Measurements from ENCODE around the gene GABRR2. TPM values are rescaled to one million over a fixed set of nuclear protein-coding genes. Genes with fewer than 3 reads are reported as not detected.

The GABRR2 gene
- total and polyA plus RNA-seq, 4 donors = 0.10 to 1.7 (median 0.35) TPM

DNA sequence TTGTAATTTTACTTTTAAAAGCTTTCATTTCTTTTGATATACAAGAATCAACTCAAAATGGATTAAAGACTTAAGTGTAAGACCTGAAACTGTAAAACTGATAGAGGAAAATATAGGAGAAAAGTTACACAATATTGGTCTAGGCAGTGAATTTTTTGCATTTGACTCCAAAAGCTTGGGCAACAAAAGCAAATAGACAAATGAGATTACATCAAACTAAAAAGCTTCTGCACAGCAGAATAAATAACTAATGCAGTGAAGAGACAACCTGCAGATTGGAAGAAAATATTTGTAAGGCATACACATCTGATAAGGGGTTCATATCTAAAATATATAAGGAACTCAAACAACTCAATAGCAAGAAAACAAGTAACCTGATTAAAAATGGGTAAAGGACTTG, 100.9 kb downstream of the GABRR2 start:
- TF ChIP-seq NR2F2 (IDR thresholded peaks at IDR 0.05) = no peak
- TF ChIP-seq FOXA1 (IDR thresholded peaks at IDR 0.05) = no peak
- TF ChIP-seq RAD21 (IDR thresholded peaks at IDR 0.05) = no peak
- TF ChIP-seq, protein P1, sequence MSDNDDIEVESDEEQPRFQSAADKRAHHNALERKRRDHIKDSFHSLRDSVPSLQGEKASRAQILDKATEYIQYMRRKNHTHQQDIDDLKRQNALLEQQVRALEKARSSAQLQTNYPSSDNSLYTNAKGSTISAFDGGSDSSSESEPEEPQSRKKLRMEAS (IDR thresholded peaks at IDR 0.05) = no peak
- TF ChIP-seq HNF4A (conservative IDR thresholded peaks at IDR 0.05) = peak; percentile 18 to 47
- TF ChIP-seq GABPA (IDR thresholded peaks at IDR 0.05 in 1 of 2, conservative IDR thresholded peaks at IDR 0.05 in 1 of 2) = no peak
- peak in 1 of 2 donors; percentile 40 for TF ChIP-seq RXRA (IDR thresholded peaks at IDR 0.05)
- TF ChIP-seq, protein P2, sequence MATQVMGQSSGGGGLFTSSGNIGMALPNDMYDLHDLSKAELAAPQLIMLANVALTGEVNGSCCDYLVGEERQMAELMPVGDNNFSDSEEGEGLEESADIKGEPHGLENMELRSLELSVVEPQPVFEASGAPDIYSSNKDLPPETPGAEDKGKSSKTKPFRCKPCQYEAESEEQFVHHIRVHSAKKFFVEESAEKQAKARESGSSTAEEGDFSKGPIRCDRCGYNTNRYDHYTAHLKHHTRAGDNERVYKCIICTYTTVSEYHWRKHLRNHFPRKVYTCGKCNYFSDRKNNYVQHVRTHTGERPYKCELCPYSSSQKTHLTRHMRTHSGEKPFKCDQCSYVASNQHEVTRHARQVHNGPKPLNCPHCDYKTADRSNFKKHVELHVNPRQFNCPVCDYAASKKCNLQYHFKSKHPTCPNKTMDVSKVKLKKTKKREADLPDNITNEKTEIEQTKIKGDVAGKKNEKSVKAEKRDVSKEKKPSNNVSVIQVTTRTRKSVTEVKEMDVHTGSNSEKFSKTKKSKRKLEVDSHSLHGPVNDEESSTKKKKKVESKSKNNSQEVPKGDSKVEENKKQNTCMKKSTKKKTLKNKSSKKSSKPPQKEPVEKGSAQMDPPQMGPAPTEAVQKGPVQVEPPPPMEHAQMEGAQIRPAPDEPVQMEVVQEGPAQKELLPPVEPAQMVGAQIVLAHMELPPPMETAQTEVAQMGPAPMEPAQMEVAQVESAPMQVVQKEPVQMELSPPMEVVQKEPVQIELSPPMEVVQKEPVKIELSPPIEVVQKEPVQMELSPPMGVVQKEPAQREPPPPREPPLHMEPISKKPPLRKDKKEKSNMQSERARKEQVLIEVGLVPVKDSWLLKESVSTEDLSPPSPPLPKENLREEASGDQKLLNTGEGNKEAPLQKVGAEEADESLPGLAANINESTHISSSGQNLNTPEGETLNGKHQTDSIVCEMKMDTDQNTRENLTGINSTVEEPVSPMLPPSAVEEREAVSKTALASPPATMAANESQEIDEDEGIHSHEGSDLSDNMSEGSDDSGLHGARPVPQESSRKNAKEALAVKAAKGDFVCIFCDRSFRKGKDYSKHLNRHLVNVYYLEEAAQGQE (IDR thresholded peaks at IDR 0.05) = no peak
- TF ChIP-seq, protein P3, sequence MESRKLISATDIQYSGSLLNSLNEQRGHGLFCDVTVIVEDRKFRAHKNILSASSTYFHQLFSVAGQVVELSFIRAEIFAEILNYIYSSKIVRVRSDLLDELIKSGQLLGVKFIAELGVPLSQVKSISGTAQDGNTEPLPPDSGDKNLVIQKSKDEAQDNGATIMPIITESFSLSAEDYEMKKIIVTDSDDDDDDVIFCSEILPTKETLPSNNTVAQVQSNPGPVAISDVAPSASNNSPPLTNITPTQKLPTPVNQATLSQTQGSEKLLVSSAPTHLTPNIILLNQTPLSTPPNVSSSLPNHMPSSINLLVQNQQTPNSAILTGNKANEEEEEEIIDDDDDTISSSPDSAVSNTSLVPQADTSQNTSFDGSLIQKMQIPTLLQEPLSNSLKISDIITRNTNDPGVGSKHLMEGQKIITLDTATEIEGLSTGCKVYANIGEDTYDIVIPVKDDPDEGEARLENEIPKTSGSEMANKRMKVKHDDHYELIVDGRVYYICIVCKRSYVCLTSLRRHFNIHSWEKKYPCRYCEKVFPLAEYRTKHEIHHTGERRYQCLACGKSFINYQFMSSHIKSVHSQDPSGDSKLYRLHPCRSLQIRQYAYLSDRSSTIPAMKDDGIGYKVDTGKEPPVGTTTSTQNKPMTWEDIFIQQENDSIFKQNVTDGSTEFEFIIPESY (IDR thresholded peaks at IDR 0.05) = no peak
- TF ChIP-seq, protein P4, sequence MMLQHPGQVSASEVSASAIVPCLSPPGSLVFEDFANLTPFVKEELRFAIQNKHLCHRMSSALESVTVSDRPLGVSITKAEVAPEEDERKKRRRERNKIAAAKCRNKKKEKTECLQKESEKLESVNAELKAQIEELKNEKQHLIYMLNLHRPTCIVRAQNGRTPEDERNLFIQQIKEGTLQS (IDR thresholded peaks at IDR 0.05) = no peak
- TF ChIP-seq SP1 (IDR thresholded peaks at IDR 0.05) = no peak
- TF ChIP-seq, protein P5, sequence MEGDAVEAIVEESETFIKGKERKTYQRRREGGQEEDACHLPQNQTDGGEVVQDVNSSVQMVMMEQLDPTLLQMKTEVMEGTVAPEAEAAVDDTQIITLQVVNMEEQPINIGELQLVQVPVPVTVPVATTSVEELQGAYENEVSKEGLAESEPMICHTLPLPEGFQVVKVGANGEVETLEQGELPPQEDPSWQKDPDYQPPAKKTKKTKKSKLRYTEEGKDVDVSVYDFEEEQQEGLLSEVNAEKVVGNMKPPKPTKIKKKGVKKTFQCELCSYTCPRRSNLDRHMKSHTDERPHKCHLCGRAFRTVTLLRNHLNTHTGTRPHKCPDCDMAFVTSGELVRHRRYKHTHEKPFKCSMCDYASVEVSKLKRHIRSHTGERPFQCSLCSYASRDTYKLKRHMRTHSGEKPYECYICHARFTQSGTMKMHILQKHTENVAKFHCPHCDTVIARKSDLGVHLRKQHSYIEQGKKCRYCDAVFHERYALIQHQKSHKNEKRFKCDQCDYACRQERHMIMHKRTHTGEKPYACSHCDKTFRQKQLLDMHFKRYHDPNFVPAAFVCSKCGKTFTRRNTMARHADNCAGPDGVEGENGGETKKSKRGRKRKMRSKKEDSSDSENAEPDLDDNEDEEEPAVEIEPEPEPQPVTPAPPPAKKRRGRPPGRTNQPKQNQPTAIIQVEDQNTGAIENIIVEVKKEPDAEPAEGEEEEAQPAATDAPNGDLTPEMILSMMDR (IDR thresholded peaks at IDR 0.05; ENCODE audit: low read depth, low read length, missing input control) = no peak
- no peak for TF ChIP-seq YY1 (IDR thresholded peaks at IDR 0.05)
- peak in 1 of 2 donors; percentile 29 for TF ChIP-seq JUND (IDR thresholded peaks at IDR 0.05)
- no peak for TF ChIP-seq EGR1 (IDR thresholded peaks at IDR 0.05; ENCODE audit: low read depth in 2 of 2)
- Histone ChIP-seq H3K4me1 (ENCODE audit: control insufficient read depth in 4 of 4, insufficient read depth in 4 of 4, low read length in 3 of 4) (no peaks in the 10 kb centered on the region), H3K4me3 (ENCODE audit: low read depth in 1 of 3, low read length in 3 of 3) (no peak overlapping the region), H3K9ac (ENCODE audit: low read depth in 1 of 2, low read length in 2 of 2) (no peak overlapping the region), H3K27ac (ENCODE audit: low read depth in 1 of 2, low read length in 2 of 2) (no peak overlapping the region), H3K9me3 (ENCODE audit: control insufficient read depth in 4 of 4, low read length in 3 of 4) (no peaks in the 10 kb centered on the region), H3K27me3 (ENCODE audit: control insufficient read depth in 4 of 4, insufficient read depth in 4 of 4, low read length in 3 of 4) (no peaks in the 10 kb centered on the region), H3K36me3 (ENCODE audit: control insufficient read depth in 4 of 4, insufficient read depth in 3 of 4, low read depth in 1 of 4, low read length in 3 of 4) (no peaks in the 10 kb centered on the region)
- no peak for DNase-seq (ENCODE audit: low spot score)

DNA sequence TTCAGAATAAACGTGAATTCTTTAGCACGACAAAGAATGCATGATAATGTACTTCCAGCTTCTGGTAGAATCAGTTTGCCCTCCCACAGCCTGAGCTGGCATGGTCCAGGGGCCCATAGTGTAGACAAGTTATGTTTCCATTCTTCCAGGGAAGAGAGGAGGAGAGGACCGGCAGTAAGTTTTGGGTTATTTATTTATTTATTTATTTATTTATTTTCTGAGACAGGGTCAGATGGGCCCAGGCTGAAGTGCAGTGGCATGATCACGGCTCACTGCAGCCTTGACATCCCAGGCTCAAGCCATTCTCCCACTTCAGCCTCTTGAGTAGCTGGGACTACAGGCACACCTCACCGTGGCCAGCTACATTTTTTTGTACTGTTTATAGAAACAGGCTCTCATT, 102.6 kb downstream of the GABRR2 start:
- DNase-seq (ENCODE audit: low spot score) = no peak
- no peak overlapping the region for H3K9ac ChIP-seq (ENCODE audit: low read depth in 1 of 2, low read length in 2 of 2)
- no peaks in the 10 kb centered on the region for H3K27me3 ChIP-seq (ENCODE audit: control insufficient read depth in 4 of 4, insufficient read depth in 4 of 4, low read length in 3 of 4)
- no peak overlapping the region for H3K27ac ChIP-seq (ENCODE audit: low read depth in 1 of 2, low read length in 2 of 2)
- no peaks in the 10 kb centered on the region for H3K4me1 ChIP-seq (ENCODE audit: control insufficient read depth in 4 of 4, insufficient read depth in 4 of 4, low read length in 3 of 4)
- H3K36me3 ChIP-seq (ENCODE audit: control insufficient read depth in 4 of 4, insufficient read depth in 3 of 4, low read depth in 1 of 4, low read length in 3 of 4) = no peaks in the 10 kb centered on the region
- H3K4me3 ChIP-seq (ENCODE audit: low read depth in 1 of 3, low read length in 3 of 3) = no peak overlapping the region
- 86% methylated on average over 5 of the region's 5 CpGs for WGBS
- no peaks in the 10 kb centered on the region for H3K9me3 ChIP-seq (ENCODE audit: control insufficient read depth in 4 of 4, low read length in 3 of 4)
- TF ChIP-seq NR2F2 (IDR thresholded peaks at IDR 0.05) (no peak), TAF1 (conservative IDR thresholded peaks at IDR 0.05) (no peak), SP1 (IDR thresholded peaks at IDR 0.05) (no peak), HNF4G (IDR thresholded peaks at IDR 0.05) (no peak), JUND (IDR thresholded peaks at IDR 0.05) (no peak), RXRA (IDR thresholded peaks at IDR 0.05) (no peak)
- TF ChIP-seq, protein P3 (IDR thresholded peaks at IDR 0.05) = no peak
- TF ChIP-seq, protein P5 (IDR thresholded peaks at IDR 0.05; ENCODE audit: low read depth, low read length, missing input control) = no peak
- TF ChIP-seq, protein P4 (IDR thresholded peaks at IDR 0.05) = no peak
